ENCODE data around the gene BSN.

BSN gene

DNA sequence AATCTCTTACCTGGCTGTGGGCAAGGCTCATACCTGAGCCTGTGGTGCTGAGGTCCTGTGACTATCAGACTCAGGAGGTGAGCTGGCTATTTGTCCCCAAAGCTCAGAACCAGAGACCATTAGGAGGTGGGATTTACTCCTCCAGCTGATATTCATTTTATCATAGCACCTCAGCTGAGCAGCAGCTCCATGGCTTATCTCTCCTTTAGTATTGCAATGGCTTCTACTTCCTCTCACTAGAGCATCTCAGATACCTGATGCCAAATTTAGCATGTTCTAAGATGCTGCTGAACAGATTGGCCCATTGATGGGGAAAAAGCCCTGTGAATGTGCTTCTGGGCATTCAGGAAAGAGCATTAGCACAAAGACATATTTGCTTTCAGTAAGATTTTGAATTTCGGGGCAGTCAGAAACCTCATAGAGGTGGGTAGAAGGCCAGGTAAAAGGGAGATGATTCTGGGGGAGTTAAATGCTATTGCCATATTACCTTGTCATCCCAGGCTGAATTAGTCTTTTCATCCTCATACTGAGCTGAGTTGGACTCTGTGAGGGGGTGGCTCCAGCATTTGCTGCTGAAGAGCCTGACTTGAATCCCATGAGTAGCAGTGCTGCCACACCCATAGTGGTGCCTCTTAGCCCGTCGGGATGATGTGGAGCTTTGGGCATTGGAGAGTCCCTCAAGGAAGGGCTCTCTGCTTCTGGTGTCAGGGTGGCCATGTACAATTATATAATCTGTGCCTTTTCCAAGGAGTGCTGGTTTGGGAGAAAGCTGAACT lies 2.4 kb downstream of the BSN start:
- no peaks in the 10 kb centered on the region for H3K4me1 ChIP-seq (ENCODE audit: control insufficient read depth, insufficient read depth, low read length)
- H3K36me3 ChIP-seq (ENCODE audit: control insufficient read depth in 2 of 2, insufficient read depth in 1 of 2, low read length in 2 of 2): no peaks in the 10 kb centered on the region
- CTCF ChIA-PET: interaction anchor here (1.2 to 2.1 kb wide), 3 partner anchors 17 to 114 kb away, joined by 3 to 8 read pairs (median 5); no protein-coding TSS in a partner anchor
- POLR2A ChIA-PET: interaction anchor here (0.6 kb wide), 1 partner anchor 11 kb away, joined by 4 read pairs; no protein-coding TSS in a partner anchor
- H3K4me3 ChIP-seq (ENCODE audit: low read depth, low read length): no peak overlapping the region
- no peaks in the 10 kb centered on the region for H3K9me3 ChIP-seq (ENCODE audit: control insufficient read depth, insufficient read depth, low read depth, low read length)
- H3K27ac ChIP-seq (ENCODE audit: extremely low read depth, low read depth, low read length): no peak overlapping the region
- TF ChIP-seq ZNF324 (tag by site-specific recombination; IDR thresholded peaks at IDR 0.05) (no peak), TCF7L2 (IDR thresholded peaks at IDR 0.05; ENCODE audit: borderline replicate concordance, low read depth, low read length) (no peak), ZNF777 (tag by site-specific recombination; IDR thresholded peaks at IDR 0.05; ENCODE audit: borderline replicate concordance) (no peak), ZNF341 (tag by site-specific recombination; IDR thresholded peaks at IDR 0.05; ENCODE audit: low read depth) (no peak), ZNF2 (tag by site-specific recombination; IDR thresholded peaks at IDR 0.05) (no peak), ZNF292 (tag by site-specific recombination; IDR thresholded peaks at IDR 0.05; ENCODE audit: borderline replicate concordance, low read depth) (no peak), ZNF585B (tag by site-specific recombination; IDR thresholded peaks at IDR 0.05) (no peak), ZNF394 (tag by site-specific recombination; IDR thresholded peaks at IDR 0.05; ENCODE audit: borderline replicate concordance) (no peak), ZXDB (tag by site-specific recombination; IDR thresholded peaks at IDR 0.05) (no peak), ZNF302 (tag by site-specific recombination; IDR thresholded peaks at IDR 0.05; ENCODE audit: low read depth) (no peak), WT1 (tag by site-specific recombination; IDR thresholded peaks at IDR 0.05) (no peak), KLF7 (tag by site-specific recombination; IDR thresholded peaks at IDR 0.05; ENCODE audit: borderline replicate concordance) (no peak), ZNF155 (tag by site-specific recombination; IDR thresholded peaks at IDR 0.05) (no peak)
- TF ChIP-seq, protein P1, sequence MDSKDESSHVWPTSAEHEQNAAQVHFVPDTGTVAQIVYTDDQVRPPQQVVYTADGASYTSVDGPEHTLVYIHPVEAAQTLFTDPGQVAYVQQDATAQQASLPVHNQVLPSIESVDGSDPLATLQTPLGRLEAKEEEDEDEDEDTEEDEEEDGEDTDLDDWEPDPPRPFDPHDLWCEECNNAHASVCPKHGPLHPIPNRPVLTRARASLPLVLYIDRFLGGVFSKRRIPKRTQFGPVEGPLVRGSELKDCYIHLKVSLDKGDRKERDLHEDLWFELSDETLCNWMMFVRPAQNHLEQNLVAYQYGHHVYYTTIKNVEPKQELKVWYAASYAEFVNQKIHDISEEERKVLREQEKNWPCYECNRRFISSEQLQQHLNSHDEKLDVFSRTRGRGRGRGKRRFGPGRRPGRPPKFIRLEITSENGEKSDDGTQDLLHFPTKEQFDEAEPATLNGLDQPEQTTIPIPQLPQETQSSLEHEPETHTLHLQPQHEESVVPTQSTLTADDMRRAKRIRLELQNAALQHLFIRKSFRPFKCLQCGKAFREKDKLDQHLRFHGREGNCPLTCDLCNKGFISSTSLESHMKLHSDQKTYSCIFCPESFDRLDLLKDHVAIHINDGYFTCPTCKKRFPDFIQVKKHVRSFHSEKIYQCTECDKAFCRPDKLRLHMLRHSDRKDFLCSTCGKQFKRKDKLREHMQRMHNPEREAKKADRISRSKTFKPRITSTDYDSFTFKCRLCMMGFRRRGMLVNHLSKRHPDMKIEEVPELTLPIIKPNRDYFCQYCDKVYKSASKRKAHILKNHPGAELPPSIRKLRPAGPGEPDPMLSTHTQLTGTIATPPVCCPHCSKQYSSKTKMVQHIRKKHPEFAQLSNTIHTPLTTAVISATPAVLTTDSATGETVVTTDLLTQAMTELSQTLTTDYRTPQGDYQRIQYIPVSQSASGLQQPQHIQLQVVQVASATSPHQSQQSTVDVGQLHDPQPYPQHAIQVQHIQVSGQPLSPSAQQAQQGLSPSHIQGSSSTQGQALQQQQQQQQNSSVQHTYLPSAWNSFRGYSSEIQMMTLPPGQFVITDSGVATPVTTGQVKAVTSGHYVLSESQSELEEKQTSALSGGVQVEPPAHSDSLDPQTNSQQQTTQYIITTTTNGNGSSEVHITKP (tag by site-specific recombination; IDR thresholded peaks at IDR 0.05): no peak
- TF ChIP-seq, protein P2, sequence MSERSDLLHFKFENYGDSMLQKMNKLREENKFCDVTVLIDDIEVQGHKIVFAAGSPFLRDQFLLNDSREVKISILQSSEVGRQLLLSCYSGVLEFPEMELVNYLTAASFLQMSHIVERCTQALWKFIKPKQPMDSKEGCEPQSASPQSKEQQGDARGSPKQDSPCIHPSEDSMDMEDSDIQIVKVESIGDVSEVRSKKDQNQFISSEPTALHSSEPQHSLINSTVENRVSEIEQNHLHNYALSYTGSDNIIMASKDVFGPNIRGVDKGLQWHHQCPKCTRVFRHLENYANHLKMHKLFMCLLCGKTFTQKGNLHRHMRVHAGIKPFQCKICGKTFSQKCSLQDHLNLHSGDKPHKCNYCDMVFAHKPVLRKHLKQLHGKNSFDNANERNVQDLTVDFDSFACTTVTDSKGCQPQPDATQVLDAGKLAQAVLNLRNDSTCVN (tag by site-specific recombination; optimal IDR thresholded peaks at IDR 0.05): no peak

DNA sequence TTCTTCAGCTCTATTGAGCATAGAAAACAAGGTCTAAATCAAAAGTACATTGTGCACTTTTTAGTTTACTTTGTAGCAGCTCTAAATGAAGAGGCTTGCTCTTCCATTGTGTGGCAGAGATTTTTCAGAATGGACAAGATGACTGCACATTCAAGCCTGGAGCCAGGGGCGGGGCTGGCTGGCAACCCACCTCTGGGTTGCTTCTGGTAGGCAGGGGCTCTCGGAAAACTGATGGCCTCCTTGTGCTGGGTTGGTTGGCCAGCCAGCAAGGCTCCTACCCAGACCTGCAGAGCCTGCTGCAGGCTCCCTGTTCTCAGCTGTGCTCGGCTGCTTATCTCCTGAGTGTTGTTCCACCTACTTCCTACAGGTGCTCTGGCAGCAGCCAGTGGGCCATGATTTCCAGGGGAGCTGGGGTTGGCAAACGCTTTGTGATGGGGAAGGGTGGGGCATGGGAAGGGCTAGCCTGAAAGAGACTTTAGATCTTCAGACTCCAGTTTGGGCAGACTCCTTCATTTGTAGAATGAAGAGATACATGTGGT lies 8.8 kb downstream of the BSN start:
- Histone ChIP-seq H3K9me3 (ENCODE audit: control insufficient read depth, insufficient read depth, low read depth, low read length) (no peaks in the 10 kb centered on the region), H3K36me3 (ENCODE audit: control insufficient read depth in 2 of 2, insufficient read depth in 1 of 2, low read length in 2 of 2) (no peaks in the 10 kb centered on the region), H3K27ac (ENCODE audit: extremely low read depth, low read depth, low read length) (no peak overlapping the region), H3K4me3 (ENCODE audit: low read depth, low read length) (no peak overlapping the region), H3K4me1 (ENCODE audit: control insufficient read depth, insufficient read depth, low read length) (no peaks in the 10 kb centered on the region)
- POLR2A ChIA-PET: no interaction called here
- TF ChIP-seq, protein P3, sequence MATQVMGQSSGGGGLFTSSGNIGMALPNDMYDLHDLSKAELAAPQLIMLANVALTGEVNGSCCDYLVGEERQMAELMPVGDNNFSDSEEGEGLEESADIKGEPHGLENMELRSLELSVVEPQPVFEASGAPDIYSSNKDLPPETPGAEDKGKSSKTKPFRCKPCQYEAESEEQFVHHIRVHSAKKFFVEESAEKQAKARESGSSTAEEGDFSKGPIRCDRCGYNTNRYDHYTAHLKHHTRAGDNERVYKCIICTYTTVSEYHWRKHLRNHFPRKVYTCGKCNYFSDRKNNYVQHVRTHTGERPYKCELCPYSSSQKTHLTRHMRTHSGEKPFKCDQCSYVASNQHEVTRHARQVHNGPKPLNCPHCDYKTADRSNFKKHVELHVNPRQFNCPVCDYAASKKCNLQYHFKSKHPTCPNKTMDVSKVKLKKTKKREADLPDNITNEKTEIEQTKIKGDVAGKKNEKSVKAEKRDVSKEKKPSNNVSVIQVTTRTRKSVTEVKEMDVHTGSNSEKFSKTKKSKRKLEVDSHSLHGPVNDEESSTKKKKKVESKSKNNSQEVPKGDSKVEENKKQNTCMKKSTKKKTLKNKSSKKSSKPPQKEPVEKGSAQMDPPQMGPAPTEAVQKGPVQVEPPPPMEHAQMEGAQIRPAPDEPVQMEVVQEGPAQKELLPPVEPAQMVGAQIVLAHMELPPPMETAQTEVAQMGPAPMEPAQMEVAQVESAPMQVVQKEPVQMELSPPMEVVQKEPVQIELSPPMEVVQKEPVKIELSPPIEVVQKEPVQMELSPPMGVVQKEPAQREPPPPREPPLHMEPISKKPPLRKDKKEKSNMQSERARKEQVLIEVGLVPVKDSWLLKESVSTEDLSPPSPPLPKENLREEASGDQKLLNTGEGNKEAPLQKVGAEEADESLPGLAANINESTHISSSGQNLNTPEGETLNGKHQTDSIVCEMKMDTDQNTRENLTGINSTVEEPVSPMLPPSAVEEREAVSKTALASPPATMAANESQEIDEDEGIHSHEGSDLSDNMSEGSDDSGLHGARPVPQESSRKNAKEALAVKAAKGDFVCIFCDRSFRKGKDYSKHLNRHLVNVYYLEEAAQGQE (tag by site-specific recombination; IDR thresholded peaks at IDR 0.05): no peak
- TF ChIP-seq ZNF521 (tag by site-specific recombination; IDR thresholded peaks at IDR 0.05) (no peak), ZNF423 (tag by site-specific recombination; IDR thresholded peaks at IDR 0.05) (no peak), ZNF791 (tag by site-specific recombination; IDR thresholded peaks at IDR 0.05) (no peak), ZBTB7A (tag by site-specific recombination; IDR thresholded peaks at IDR 0.05; ENCODE audit: low read depth) (no peak), ZNF792 (tag by site-specific recombination; IDR thresholded peaks at IDR 0.05) (no peak)
- TF ChIP-seq, protein P4, sequence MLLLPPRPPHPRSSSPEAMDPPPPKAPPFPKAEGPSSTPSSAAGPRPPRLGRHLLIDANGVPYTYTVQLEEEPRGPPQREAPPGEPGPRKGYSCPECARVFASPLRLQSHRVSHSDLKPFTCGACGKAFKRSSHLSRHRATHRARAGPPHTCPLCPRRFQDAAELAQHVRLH (tag by site-specific recombination; IDR thresholded peaks at IDR 0.05): no peak
- CTCF ChIA-PET: interaction anchor here (0.5 to 3.1 kb wide), 2 partner anchors 108 to 109 kb away, joined by 3 to 15 read pairs; no protein-coding TSS in a partner anchor
